OCI-LY3 (cell line): ENCODE measurements around the gene PCYT2.

Experiments
- EZH2phosphoT487 ChIP-seq: fragments of 200-600 bp; shearing (Covaris generic); IDR thresholded peaks from 2 replicates; pipeline ENCODE4 v1.6.1; 2018; ENCODE audit warnings: antibody characterized with exemption, mixed run types, low read depth
- TF ChIP-seq, protein P1 (sequence below): fragments of 200-600, 300-600 bp; sonication (generic); IDR thresholded peaks from 2 replicates; pipeline ENCODE4 v1.5.1; 2014; ENCODE audit warnings: antibody characterized with exemption, low read length, low read depth

DNA sequence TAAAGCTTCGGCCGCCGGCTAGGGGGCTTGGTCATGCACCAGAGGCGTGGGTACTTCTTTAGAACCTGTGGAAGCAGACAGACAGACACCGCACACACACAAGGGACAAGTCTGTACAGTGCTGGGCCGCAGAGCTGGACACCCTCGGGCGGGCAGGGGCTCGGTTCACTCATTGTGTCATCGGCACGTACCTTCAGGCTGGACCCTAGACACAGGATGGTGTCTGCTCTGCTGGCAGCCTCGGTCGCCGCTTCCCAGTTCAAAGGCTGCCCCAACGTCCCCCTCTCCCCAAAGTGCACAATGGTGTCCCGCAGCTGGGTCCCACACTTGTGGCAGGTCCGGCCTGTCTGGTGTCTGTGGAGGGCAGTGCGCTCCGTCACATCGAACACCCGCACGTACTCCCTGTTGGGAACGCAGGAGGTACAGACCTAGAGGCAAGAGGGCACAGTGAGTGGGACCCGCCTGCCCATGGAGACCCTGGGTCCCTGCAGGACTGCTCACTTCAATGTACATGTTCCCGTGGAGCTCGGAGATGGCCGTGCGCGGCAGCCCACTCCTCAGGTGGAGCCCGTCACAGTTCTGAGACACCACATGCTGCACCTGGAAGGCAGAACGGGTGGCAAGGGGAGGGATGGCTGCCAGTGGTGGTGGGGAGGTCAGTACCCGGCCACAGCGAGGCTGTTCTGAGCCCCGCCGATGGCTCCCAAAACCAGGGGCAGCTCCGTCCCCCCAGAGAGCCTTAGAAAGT, 3.1 kb upstream of the PCYT2 start:
- TF ChIP-seq, protein P1, sequence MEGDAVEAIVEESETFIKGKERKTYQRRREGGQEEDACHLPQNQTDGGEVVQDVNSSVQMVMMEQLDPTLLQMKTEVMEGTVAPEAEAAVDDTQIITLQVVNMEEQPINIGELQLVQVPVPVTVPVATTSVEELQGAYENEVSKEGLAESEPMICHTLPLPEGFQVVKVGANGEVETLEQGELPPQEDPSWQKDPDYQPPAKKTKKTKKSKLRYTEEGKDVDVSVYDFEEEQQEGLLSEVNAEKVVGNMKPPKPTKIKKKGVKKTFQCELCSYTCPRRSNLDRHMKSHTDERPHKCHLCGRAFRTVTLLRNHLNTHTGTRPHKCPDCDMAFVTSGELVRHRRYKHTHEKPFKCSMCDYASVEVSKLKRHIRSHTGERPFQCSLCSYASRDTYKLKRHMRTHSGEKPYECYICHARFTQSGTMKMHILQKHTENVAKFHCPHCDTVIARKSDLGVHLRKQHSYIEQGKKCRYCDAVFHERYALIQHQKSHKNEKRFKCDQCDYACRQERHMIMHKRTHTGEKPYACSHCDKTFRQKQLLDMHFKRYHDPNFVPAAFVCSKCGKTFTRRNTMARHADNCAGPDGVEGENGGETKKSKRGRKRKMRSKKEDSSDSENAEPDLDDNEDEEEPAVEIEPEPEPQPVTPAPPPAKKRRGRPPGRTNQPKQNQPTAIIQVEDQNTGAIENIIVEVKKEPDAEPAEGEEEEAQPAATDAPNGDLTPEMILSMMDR: no peak
- no peak for TF ChIP-seq EZH2phosphoT487
